LNCAP (cell line): Measurements from ENCODE around the gene ATP11C.

Experiments used
- CTCF ChIP-seq: fragments of 450-650 bp; IDR thresholded peaks from 2 replicates; pipeline ENCODE4 v1.5.1; 2017; ENCODE audit warnings: mild to moderate bottlenecking

The ATP11C gene

GRCh38 chrX:139828033-139828432, 104.8 kb downstream of the ATP11C start:
- TF ChIP-seq CTCF, result no peak

- no peak for TF ChIP-seq CTCF
Observed at GRCh38 chrX:139826065-139827044, 106.5 kb downstream of the ATP11C start.

- TF ChIP-seq CTCF, result no peak
Observed at GRCh38 chrX:139825618-139826017, 107.2 kb downstream of the ATP11C start.

GRCh38 chrX:139823806-139824205, 109.0 kb downstream of the ATP11C start:
- TF ChIP-seq CTCF, result no peak

- no peak for TF ChIP-seq CTCF
Observed at GRCh38 chrX:139820358-139820984, 112.4 kb downstream of the ATP11C start.

- no peak for TF ChIP-seq CTCF
Observed at GRCh38 chrX:139816204-139816603, 116.6 kb downstream of the ATP11C start.

GRCh38 chrX:139815771-139816170, 117.1 kb downstream of the ATP11C start:
- no peak for TF ChIP-seq CTCF
